ENCODE data around the gene ZNF343.
A peak's percentile ranks its signal among the peaks of the same experiment; 100 is the strongest.
"Not testable (repeated sequence)": the region's sequence is repeated elsewhere in the genome, so short reads cannot be mapped to it uniquely, and the experiment has no call there.

Gene ZNF343

GRCh38 chr20:2508631-2509467, at the start of gene ZNF343:
Gene ZNF343, minus strand, starts transcription at chr20:2508915. Its CDS starts 15,020 bp downstream, at chr20:2493895.
- peak; percentile 68 for DNase-seq

GRCh38 chr20:2557873-2558580, 49.3 kb upstream of the ZNF343 start:
- no peak for DNase-seq

DNA sequence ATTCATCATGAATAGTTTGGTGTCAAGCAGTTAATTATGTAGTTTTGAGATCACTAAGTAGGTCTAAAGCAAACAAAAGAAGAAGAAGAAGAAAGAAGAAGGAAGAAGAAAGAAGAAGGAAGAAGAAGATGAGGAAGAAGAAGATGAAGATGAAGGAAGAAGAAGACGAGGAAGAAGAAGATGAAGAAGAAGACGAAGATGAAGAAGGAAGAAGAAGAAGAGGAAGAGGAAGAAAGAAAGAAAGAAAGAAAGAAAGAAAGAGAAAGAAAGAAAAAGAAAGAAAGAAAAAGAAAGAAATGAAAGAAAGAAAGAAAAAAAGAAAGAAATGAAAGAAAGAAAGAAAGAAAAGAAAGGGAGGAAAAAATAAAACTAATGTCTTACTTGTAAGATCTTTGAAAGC, 36.9 kb upstream of the ZNF343 start:
- no peak for DNase-seq

DNA sequence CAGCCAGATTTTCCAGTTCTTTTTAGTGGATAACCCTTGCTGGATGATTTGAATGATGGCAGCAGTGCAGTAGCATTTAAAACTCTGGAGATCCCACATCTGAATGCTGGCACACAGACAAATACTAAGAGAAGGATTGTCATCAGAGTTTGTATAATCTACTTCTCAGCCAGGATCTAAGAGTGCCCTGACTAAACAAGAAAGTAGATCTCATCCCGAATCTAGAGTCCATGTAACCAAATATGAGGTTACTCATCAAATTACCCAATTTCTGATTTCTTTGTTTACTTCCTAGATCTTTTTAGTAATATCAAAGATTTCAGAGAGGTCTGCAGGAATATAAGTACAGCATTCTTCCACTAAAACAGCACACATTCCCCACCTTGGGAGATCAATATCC, 35.5 kb upstream of the ZNF343 start:
- no peak for DNase-seq

GRCh38 chr20:2542361-2542760, 33.6 kb upstream of the ZNF343 start:
- no peak for DNase-seq

DNA sequence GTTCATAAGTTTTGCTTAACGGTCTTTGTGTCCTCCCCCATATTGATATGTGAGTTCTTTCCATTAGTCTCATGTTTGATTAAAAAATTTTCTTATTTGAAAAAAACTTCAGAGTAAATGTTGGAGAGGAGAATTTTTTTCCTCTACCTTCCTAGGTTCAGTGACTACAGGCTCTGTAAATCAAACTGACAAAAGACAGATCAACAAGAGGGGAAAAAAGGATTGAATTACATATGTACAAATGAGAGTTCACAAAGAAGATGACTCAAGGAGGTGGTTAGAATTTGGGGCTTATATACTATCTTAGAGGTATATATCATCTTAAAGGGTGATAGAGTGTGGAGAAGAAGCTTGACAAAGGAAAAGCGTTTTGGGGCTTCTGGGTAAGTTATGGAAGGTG, 33.2 kb upstream of the ZNF343 start:
- no peak for DNase-seq

DNA sequence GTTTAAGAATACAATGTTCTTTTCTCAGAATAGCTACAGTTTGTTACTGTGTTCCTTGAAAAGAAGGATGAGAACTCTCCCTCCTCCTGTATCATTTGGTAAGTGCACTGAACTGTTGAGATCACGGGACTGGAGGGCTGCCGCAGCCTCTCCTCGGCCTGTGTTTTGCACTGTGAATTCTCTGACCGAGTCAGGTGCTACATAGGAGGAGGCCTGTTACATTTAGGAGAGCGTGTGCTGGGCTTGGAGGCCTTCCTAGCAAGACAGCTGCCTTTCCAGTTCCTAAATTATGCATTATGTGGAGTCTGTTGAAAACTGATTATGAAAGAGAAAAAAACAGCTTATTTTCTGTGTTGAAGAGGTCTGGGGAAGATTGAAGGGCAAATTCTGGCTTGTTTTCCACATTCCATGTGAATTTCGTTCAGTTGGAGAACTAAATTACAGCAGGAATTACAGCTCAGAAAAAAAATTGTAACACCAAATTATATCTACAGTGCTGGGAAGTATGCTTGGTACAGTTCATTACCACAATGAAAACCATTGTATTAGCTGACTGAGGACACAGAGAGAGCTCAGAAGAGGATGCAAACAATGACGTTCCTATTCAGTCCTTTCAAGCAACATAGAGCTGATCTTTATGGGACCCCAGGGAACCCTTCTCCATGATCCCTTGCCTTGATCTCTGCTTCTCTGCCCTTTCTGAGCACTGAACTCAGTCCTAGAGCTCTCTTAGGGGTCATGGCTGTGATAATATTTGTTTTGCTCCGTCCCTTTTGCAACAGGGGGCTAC, 30.4 kb upstream of the ZNF343 start:
- no peak for DNase-seq

GRCh38 chr20:2538356-2538755, 29.6 kb upstream of the ZNF343 start:
- no peak for DNase-seq

DNA sequence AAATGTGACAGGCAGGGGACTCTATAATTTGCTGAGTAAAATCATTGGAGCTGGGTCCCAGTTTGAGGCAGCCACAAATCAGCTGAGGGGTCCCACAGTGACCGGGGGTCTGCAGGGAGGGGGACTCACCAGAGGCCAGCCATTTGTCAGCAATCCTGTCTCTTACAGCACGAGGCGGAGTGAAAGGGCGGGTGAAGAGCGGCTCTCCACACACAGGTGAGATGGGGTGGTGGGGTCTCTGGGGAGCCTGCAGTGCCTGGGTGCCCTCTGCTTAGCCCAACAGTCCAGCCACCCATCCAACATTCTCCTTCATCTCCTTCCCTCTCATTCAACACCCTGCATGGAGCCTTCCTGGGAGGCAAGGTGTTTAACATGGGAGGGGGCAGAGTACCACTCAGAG, 28.4 kb upstream of the ZNF343 start:
- no peak for DNase-seq

GRCh38 chr20:2536560-2536986, 27.9 kb upstream of the ZNF343 start, which contains the start of gene TMC2:
Gene TMC2, plus strand, starts transcription at chr20:2536573. Its CDS starts 49 bp downstream, at chr20:2536622.
- DNase-seq: no peak

DNA sequence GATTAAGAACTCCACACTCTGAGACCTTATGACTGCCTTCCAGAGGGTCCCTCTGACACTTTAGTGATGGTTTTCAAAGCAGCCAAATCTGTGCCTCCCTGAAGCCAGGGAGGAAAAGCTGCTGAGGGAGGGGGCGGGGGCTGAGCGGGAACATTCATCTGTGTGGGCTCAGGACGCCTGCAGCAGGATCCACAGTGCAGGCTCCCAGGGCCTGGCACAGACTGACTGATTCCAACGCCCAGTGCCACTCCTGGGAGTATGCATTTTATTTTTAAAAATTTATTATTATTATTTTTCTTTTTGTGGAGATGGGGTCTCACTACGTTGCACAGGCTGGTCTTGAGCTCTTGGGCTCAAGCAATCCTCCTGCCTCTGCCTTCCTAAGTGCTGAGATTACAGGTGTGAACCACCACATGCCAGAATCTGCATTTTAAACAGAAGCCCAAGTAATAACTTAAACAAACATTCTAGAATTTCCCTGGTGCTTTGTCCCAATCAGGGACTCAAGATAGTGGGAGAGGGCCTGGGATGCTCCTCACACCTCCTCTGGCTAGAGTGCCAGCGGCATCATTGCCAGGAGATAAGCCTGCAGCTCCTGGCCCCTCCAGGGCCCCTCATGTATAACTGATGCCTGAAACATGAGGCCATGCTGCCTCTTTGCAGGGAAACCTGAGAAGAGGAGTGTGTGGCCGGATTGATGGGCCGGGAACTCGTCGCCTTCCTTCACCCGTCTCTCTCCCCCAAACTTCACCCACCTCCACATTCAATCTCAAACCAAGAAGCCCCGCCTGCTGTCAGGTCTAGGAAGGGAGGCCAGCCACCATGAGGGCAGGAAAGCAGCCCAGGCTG, 27.2 kb upstream of the ZNF343 start:
- no peak for DNase-seq

- DNase-seq: no peak
Observed at GRCh38 chr20:2533118-2533517, 24.4 kb upstream of the ZNF343 start.

DNA sequence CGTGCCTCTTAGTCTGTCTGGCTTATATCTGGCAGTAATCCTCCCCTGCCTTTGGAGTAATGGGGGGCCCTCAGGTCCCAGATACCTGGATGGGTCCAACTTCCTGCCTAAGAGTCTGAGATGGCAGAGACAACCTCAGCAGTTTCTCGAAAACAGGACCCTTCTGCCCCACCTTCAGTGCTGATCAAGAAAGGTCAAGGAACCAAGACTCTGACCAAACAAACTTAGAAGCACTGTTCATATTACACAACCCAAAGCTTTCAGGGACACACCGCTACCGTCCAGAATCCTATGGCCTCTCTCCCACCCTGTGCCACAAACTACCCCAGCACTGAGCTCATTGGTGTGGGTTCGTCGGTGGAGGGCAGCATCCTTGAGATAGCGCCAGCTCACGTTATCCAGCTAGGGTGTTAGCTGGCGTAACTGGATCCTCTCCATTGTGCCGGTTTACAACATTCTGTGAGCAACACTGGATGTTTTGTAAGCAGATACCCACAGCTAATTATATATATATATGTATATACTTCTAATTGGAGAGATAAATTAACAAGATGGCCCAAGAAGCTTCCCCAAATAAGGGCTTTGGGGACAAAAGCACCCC, 20.1 kb upstream of the ZNF343 start:
- no peak for DNase-seq

DNA sequence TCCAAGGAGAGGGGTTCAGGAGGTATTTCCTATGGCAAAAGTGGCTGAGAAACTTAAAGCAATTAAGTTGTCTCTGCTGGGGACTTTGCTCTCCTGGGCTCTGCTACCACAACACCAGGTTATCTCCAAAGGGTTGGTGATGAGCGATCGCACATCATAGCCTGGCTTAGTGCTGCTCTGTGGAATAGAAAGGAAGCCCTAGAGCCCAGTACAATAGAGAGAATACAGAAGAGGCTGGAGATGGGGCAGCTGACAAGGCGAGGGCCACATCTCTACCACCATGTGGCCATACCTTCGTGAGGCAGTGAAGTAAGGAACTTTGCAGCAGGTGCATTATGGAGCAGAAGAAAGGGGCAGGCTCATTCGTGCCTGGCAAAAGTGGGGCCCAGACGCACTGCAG, 19.0 kb upstream of the ZNF343 start:
- no peak for DNase-seq

GRCh38 chr20:2526218-2526583, 17.5 kb upstream of the ZNF343 start:
- not testable (repeated sequence) for DNase-seq

GRCh38 chr20:2524709-2525506, 16.2 kb upstream of the ZNF343 start:
- DNase-seq: peak; percentile 33

- peak; percentile 93 for DNase-seq
Observed at GRCh38 chr20:2523919-2524708, 15.4 kb upstream of the ZNF343 start.

- not testable (repeated sequence) for DNase-seq
Observed at GRCh38 chr20:2522826-2523429, 14.2 kb upstream of the ZNF343 start.

- DNase-seq: peak; percentile 49
Observed at GRCh38 chr20:2521369-2522305, 12.9 kb upstream of the ZNF343 start.

Data from stimulated activated CD4-positive, alpha-beta T cell treated with anti-CD3 and anti-CD28 coated beads, Interleukin-12 subunit alpha, Interleukin-12 subunit beta, amount 100 ng/mL, for 4 hours (primary cell).